NCI-H2171 treated with DMSO at 0.1 percent for 48 hours (cell line): ENCODE data around the gene IKZF3.
A peak's percentile ranks its signal among the peaks of the same experiment; 100 is the strongest.
"Not testable (repeated sequence)": the region's sequence is repeated elsewhere in the genome, so short reads cannot be mapped to it uniquely, and the experiment has no call there.

Source experiments
- DNase-seq: peaks from one replicate; lab custom pipeline; 2025; lab: John Stamatoyannopoulos, UW

Gene IKZF3

GRCh38 chr17:39863918-39864746, at the start of gene IKZF3:
IKZF3 (minus strand) TSS chr17:39864312; CDS start chr17:39864126, 186 bp downstream.
- DNase-seq, result peak; percentile 31

GRCh38 chr17:39908789-39909352, 44.8 kb upstream of the IKZF3 start:
- no peak for DNase-seq

DNA sequence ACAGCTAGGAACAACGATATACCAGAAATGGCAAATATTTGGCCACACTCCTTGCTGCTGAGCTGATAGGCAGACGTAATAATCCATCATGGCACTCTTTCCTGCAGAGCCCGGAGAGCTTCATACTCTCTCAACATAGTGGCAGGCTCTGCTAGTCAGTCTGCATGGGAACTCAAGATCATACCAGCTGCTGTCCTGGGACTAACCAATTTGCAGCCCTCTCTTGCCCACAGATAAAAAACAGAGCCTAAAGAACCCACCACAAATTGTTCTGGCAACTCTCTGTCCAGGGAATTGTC, 40.8 kb upstream of the IKZF3 start:
- DNase-seq, result no peak

- no peak for DNase-seq
Observed at GRCh38 chr17:39903158-39903884, 39.2 kb upstream of the IKZF3 start.

GRCh38 chr17:39902027-39902426, 37.9 kb upstream of the IKZF3 start:
- DNase-seq, result not testable (repeated sequence)

GRCh38 chr17:39899215-39899614, 35.1 kb upstream of the IKZF3 start:
- DNase-seq, result no peak

DNA sequence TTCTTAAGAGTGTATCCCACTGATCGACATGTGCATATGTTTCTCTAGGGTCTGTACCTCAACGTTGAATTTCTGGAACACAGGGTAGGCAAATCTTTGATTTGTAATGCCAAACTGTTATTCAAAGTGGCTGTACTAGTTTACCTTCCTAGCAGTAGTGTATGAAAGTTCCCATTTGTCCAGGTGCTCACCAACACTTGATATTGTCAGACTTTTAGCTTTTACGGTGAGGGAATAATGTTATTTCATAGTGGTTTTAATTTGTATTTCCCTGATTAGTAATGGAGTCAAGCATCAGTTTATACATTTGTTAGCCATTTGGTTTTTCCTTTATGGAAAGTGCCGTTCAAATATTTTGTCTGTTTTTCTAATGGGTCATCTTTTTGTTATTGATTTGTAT, 34.0 kb upstream of the IKZF3 start:
- DNase-seq, result no peak

DNA sequence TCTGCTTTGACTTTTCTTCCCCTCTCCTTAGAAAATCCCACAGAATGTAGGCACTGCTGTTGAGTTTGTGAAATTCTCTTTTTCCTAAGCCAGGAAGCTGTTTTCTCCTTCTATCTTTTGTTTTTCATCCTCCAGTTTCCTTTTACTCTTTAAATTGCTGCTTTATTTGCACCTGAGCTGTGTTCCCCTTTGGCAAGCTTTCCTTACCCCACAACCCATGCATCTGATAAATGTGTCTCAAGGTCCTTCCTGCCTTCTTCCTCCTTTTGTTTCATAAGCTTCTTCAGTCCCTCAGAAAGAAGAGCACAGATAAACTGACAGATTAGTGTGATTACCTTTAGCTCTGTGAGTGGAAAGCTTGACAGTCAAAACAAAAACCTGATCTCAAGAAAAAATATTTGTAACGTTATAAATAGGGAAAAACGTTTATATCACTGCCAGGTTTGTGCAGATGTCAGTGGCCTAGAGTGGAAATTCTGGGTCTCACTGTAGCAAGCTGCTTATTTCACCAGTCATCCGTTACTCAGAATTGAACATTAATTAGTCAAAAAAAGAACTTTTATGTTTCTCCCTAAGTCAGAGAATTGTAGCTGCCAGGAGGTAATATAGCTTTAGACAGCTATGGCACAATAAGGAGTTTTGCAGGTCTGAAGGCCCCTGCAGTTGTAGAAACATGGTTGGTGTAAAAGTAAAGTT, 30.7 kb upstream of the IKZF3 start:
- DNase-seq, result no peak

DNA sequence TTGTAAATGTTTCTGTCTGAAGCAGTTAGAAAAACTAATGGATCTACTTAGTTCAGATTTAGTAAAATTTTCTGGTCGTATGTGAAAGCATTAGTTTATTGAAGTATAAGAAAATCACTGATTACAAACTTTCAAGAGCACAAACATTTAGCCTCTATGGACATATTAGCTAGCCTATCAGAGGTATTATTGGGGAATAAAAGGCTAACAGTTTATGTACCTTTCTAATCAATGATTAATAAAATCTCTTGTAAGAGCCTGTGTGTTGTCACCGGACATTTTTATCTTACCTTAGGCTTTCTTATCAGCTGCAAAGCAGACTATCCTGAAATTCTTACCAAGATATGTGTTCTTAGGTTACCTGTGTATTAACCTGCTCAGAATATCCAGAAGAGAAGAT, 25.1 kb upstream of the IKZF3 start:
- no peak for DNase-seq

DNA sequence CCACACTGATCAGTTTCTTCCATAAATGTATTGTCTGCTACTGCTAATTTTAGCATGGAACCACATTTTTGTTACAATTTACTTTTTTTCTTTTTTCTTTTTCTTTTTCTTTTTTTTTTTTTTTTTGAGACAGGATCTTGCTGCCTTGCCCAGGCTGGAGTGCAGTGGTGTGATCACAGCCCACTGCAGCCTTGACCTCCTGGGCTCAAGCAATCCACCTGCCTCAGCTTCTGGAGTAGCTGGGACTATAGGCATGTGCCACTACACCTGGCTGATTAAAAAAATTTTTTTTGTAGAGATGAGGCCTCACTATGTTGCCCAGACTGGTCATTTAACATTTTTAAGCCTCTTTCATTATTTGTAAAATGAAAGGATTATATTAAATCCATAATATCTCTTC, 23.0 kb upstream of the IKZF3 start:
- no peak for DNase-seq

DNA sequence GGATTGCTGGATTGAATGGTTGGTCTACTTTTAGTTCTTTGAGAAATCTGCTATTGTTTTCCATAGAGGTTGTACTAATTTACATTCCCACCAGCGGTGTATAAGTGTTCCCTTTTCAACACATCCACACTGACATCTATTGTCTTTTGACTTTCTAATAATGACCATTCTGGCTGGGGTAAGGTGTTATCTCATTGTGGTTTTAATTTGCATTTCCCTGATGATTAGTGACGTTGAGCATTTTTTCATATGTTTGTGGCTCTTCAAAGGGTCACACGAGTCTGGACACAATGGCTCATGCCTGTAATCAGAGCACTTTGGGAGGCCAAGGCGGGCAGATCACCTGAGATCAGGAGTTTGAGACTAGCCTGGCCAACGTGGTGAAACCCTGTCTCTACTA, 22.0 kb upstream of the IKZF3 start:
- not testable (repeated sequence) for DNase-seq

DNA sequence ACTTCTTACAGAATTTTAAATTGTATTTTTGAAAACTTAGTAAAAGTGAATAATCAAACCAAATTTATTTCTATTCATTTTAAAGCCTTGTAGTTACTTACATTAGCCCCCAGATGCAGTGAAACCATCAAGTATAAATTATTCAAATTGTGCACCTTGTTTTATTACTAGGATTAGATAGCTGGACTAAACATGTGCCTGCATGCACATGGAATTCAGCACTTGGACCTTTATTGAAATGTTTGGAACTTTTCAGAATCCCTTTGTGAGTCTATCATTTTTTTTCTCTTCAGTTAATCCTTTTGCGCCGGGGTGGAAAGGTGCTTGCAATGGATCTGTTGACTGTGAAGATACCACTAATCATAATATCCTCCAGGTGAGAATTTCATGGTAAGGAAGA, 8.6 kb upstream of the IKZF3 start:
- DNase-seq, result peak; percentile 68

- DNase-seq, result no peak
Observed at GRCh38 chr17:39871801-39872200, 7.7 kb upstream of the IKZF3 start.

- DNase-seq, result no peak
Observed at GRCh38 chr17:39870776-39871175, 6.7 kb upstream of the IKZF3 start.

DNA sequence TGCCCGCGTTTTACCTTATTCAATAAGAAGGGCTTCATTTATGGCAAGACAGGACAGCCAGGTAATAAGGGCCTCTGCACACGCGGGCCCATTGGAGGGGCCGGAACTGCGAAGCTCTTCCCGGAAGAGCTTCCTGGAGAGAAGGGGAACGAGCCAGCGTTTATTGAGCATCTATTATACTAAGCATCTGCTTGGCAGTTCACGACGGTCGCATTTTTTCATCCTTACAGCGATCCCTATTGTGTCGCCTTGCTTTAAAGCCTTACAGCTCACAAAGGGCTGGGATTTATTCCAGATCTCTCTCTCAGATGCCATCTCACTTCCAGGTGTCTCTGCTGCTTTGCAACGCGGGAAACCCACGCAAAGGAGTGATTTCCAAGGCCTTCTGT, 4.4 kb upstream of the IKZF3 start:
- no peak for DNase-seq

DNA sequence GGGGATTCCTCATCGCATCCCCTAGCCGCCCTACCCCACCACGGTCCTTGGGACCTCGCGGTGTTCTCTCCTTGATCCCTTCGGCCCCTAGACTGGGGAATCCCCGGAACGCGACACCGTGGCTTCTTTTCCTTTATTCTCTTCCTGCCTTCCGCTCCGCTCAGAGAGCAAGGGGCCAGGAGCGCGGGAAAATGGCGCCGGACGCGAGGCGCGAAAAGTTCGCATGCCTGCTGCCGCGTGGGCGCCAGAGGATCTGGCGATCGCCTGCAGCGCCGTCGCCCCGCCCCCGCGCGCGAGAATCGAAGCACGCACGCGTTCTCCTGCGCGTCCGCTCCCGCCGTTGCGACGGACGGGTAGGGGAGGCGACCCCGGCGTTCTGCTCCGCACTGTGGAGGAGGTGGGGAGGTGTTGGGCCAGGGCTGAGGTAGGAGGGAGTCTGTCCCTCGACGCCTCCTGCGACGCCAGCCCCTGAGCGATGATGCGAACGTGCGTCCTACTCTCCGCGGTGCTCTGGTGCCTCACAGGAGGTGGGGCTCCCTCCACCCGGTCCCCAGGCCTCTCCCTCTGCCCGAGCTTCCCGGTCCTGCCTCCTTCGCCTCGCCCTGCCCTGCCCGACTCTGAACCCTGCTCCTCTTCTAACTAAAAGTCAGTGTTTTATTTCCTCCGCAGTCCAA, 3.9 kb upstream of the IKZF3 start, which contains the start of gene ZPBP2:
Gene ZPBP2, plus strand, starts transcription at position 323 of the 674 bp plus-strand sequence. Its CDS starts 153 bp downstream, at position 476.
- no peak for DNase-seq

DNA sequence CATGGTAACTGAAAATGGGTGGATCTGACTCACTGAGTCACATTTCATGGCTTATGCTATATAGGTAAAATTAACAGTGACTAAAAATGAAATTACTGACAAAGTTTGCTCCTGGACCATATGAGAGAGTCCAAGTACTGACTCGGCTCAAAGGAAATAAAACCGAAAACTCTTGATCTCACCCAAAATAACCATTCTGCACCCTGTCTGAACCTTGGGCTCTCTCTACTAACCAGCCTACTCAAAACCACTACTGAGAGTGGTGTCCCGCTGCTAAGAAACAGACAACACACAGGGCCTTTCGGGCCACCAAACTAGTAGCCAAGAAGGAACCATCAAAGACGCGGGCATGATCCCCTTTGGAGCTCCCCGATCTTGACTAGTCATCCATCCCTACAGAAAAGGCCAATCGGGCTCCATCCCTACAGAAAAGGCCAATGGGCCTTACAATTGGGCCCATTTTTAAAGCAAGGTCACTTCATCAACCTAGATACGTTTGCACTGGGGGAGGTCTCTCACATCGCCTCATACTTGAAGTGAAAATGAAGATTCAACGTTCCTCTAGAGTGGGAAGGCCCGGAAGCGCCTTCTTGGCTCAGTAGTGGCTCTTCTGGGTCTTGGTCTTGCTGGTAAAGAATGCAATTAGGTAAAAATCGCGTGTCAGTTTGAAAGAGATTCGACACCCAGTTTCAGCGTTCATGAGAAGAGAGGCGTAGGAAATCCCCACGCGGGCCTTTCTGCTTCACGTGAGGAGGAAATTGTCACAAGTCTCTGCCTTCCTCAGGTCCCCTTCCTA, 3.2 kb upstream of the IKZF3 start:
- no peak for DNase-seq

DNA sequence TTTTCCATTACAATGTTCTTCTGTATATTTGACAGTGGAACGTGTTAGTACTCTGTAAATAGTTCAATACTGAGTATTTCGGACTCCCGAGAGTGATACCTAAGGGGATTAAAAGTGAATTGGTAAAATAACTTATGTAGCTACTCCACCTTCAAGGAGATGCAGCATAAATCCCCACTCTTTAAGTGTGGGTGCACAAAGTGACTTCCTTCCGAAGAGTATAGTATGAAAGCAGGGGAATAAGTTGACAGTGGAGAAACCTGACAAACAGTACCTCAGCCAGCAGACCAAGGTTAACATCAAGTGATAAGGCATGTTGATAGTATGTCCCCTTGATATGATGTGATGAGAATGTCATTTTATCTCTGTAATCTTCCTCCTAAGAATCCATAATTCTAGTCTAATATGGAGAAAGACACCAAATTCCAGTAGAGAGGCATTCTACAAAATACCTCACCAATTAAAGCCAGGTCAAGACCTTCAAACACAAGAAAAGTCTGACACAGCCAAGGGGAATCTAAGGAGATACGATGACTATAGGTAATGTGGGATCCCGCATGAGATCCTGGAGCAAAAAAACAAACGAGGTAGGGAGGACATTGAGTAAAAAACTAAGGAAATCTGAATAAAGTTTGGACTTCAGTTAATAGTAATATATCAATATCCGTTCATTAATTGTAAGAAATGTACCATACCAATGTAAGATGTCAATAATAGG, 2.1 kb upstream of the IKZF3 start:
- DNase-seq, result no peak

DNA sequence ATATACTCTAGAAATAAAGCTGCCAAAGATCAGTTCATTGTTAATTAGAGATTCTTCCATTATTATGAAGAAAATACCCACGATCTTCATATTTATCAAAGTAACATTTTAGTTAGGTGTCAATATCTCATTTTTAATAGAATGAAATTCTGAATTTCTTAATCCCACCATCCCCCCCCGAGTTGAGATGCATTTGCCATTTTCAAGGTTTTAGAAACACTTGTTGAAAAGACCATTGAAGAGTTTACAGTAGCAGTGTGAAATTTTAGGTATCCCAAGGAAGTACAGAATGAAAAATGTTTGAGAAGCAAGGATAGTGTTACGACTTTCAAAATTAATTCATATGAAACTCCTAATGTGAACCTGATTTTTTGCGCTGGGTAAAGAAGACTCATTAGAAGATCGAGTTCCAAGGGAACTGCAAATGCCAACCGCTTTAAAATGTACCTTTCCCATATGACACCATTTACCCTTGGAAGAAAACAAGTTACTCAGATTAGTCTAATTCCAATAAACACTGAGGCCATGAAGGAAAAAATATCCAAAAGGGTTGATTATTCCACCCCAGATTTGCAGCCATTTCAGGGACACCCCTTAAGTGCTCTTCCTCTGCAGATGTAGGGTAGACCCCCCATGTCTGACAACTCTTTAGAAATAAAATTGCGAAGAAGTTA, 731 bp downstream of the IKZF3 start:
- DNase-seq, result no peak

DNA sequence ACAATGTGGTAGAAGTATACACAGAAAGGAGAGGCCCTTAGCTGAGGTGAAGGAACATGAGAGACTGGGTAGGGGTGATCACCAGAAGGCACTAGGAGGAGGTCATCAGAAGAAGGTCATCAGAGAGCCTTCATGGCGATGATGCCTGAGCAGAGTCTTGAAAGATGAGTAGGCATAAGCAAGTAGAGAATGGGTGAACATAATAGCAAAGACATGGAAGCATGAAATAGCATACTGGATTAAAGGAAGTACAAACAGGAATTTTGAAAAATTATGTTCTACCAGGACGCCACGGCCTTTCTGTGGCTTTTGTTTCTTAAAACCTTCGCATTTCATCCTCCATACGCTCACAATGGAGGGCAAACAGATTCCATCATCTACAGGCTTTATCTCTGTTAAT, 2.9 kb downstream of the IKZF3 start:
- no peak for DNase-seq
